Left lung (tissue), 10 donors: ENCODE results near the gene PDE11A. TPM values are rescaled to one million over a fixed set of nuclear protein-coding genes. Genes with fewer than 3 reads are reported as not detected.
"Not testable (repeated sequence)": the region's sequence is repeated elsewhere in the genome, so short reads cannot be mapped to it uniquely, and the experiment has no call there.

Source experiments
- ATAC-seq: fragments of 200-7000 bp; cut with Tn5 transposase; one replicate; pipeline ENCODE4 v1.9.1; 2020; ENCODE audit warnings: moderate library complexity
- DNase-seq, 4 donors: peaks; one replicate each; pipeline ENCODE4 v3.0.0-alpha.2; 2013 to 2020
- H3K27ac ChIP-seq, 2 donors: fragments of 200-600 bp; sonication (generic) in 1 of 2; one replicate each; pipeline versions ENCODE4 v1.5.0 to v1.8.0; 2020 to 2021
- H3K27me3 ChIP-seq, 2 donors: fragments of 200-600 bp; sonication (generic) in 1 of 2; one replicate each; pipeline versions ENCODE4 v1.5.0 to v1.8.0; 2020 to 2021
- H3K36me3 ChIP-seq, 2 donors: fragments of 200-600 bp; sonication (generic) in 1 of 2; one replicate each; pipeline versions ENCODE4 v1.5.0 to v1.8.0; 2020 to 2021
- H3K4me1 ChIP-seq, 2 donors: fragments of 200-600 bp; one replicate each; pipeline ENCODE4 v1.8.0; 2021
- H3K4me3 ChIP-seq, 2 donors: fragments of 200-600 bp; sonication (generic) in 1 of 2; one replicate each; pipeline versions ENCODE4 v1.5.0 to v1.8.0; 2020 to 2021; ENCODE audit warnings: mild to moderate bottlenecking in 1 of 2
- H3K9me3 ChIP-seq, 2 donors: fragments of 200-600 bp; sonication (generic) in 1 of 2; one replicate each; pipeline versions ENCODE4 v1.5.0 to v1.8.0; 2020 to 2021
- intact Hi-C, 2 donors: fragments of 100-400 bp; cut with DNase I; formaldehyde crosslinking; loops; one replicate each; pipeline versions ENCODE4 v1.11.2 to v1.14.2; 2022
- polyA plus RNA-seq, 6 donors: library from polyadenylated mRNA; unstranded; fragments of 120-200 nt; gene quantifications; one replicate each; pipeline ENCODE4 v1.2.1, GENCODE V29; 2013; ENCODE audit not compliant: insufficient read length in 6 of 6
- total RNA-seq, 2 donors: library from RNA; stranded (reverse); fragmentation: NEBNext Ultra II Directional; extraction: Animal tissue kit (Norgen Biotek cat#: 25700); gene quantifications; one replicate each; pipeline ENCODE4 v1.2.1, GENCODE V29; 2021
- TF ChIP-seq, protein P1 (sequence below), 2 donors: fragments of 200-600 bp; sonication (generic) in 1 of 2; IDR thresholded peaks; one replicate each; pipeline versions ENCODE4 v1.5.0 to v1.8.0; 2021; ENCODE audit warnings: antibody characterized with exemption in 2 of 2
- donor health status: DM: no; HTN: yes; CAD: no.
- donor health status: DM: no; HTN: no; CAD: no.

The PDE11A gene
- total and polyA plus RNA-seq, 8 donors = 0.24 to 0.73 (median 0.35) TPM

DNA sequence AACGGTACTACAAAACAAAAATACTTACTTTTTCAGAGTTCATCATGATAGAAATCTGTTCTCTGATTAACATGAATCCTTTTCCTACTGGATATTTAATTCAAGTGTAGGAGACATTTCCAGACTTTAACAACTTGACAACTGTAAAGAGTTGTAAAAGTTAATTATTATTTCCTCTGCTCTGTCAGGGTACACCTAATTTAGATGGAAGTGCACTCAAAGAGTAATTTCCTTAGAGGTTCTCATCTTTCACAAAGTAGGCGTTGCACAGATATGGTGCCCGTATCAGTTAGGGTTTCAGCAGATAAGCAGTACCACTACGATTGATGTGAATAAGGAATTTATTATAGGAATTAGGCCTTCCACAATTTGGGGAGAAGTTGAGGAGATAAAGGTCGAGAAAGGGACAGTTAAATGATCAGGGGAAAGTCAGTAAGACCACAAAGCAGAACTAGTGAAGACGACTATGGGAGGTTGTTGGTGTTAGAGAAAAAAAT is 16.2 kb upstream of the PDE11A start:
- DNase-seq = no peak
- ATAC-seq = peak; percentile 41
- TF ChIP-seq, protein P1, sequence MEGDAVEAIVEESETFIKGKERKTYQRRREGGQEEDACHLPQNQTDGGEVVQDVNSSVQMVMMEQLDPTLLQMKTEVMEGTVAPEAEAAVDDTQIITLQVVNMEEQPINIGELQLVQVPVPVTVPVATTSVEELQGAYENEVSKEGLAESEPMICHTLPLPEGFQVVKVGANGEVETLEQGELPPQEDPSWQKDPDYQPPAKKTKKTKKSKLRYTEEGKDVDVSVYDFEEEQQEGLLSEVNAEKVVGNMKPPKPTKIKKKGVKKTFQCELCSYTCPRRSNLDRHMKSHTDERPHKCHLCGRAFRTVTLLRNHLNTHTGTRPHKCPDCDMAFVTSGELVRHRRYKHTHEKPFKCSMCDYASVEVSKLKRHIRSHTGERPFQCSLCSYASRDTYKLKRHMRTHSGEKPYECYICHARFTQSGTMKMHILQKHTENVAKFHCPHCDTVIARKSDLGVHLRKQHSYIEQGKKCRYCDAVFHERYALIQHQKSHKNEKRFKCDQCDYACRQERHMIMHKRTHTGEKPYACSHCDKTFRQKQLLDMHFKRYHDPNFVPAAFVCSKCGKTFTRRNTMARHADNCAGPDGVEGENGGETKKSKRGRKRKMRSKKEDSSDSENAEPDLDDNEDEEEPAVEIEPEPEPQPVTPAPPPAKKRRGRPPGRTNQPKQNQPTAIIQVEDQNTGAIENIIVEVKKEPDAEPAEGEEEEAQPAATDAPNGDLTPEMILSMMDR (IDR thresholded peaks at IDR 0.05) = no peak
- Histone ChIP-seq H3K9me3 (no peaks in the 10 kb centered on the region), H3K4me3 (no peak overlapping the region), H3K4me1 (no peaks in the 10 kb centered on the region), H3K27me3 (no peaks in the 10 kb centered on the region), H3K27ac (no peak overlapping the region), H3K36me3 (no peaks in the 10 kb centered on the region)
- intact Hi-C loops = no loop called here

DNA sequence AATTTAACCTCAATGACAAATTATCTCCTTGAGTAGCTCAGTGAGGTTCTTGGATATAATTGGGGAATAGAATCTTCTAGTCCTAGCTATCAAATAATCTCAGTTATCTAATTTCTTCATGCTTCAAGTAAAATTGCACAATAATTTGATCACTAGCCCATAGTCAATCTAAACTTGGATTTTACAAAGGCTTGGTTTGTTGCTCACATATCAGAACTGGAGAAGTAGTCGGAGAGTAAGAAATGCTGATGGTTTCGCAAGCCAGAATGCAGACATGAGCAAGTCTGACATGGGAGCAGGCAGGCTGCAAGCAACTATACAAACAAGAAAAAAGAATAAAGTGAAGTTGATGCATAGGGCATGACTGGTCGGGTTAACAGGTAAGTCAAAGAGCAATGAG is 11.7 kb upstream of the PDE11A start:
- no peak overlapping the region for H3K27ac ChIP-seq
- intact Hi-C loops = no loop called here
- ATAC-seq (no peak), DNase-seq (no peak)
- no peaks in the 10 kb centered on the region for H3K27me3 ChIP-seq
- H3K4me1 ChIP-seq = no peaks in the 10 kb centered on the region
- H3K36me3 ChIP-seq = no peaks in the 10 kb centered on the region
- H3K9me3 ChIP-seq = peaks cover 0 to 6% of the 10 kb centered on the region in 2 donors
- no peak overlapping the region for H3K4me3 ChIP-seq
- TF ChIP-seq, protein P1 (IDR thresholded peaks at IDR 0.05) = no peak

DNA sequence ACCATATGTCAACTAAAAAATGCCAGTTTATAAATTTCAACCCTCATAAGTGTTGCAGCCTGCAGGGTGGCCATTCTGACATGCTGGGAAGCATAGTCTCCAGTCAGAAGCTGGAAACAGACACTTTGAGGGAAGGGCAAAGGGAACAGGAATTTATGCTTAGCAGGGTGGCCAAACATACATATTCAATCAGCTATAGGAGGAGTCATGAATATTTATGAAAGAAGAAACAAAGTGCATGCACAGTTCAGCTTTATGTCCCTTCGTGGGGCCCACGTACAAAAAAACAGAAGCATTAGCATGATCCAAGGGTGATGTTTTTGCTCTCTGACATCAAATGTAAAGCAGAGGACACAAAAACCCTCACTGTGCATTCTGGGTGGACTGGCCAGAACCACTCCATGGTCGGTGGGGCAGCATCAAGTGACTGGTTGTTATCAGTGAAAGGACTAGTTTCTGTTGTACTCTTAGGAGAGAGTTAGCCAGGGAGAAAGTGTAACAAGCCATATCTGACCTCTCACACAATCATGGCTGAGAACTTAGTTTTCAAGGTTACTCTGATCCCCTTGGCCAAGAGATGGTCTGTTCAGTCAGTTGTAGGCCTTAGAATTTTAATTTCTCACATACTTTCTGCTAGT is 9.9 kb upstream of the PDE11A start:
- peaks cover 0 to 8% of the 10 kb centered on the region in 2 donors for H3K9me3 ChIP-seq
- DNase-seq (no peak), ATAC-seq (no peak)
- no peak overlapping the region for H3K4me3 ChIP-seq
- TF ChIP-seq, protein P1 (IDR thresholded peaks at IDR 0.05) = no peak
- no peaks in the 10 kb centered on the region for H3K36me3 ChIP-seq
- H3K4me1 ChIP-seq = no peaks in the 10 kb centered on the region
- intact Hi-C loops = no loop called here
- H3K27ac ChIP-seq = no peak overlapping the region
- H3K27me3 ChIP-seq = no peaks in the 10 kb centered on the region

DNA sequence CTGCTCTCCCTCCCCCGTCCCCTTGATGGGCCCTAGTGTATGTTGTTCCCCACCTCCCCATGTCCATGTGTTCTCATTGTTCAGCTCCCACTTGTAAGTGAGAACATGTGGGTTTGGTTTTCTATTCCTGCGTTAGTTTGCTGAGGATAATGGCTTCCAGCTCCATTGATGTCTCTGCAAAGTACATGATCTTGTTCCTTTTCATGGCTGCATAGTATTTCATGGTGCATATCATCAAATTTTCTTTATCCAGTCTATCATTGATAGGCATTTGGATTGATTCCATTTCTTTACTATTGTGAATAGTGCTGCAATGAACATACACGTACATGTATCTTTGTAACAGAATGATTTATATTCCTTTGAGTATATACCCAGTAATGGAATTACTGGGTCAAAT is 6.7 kb upstream of the PDE11A start:
- H3K27ac ChIP-seq, H3K36me3 ChIP-seq, DNase-seq, intact Hi-C loops, H3K9me3 ChIP-seq, H3K4me1 ChIP-seq, H3K27me3 ChIP-seq, ATAC-seq, H3K4me3 ChIP-seq: not testable (repeated sequence)

GRCh38 chr2:178076130-178076529 is 3.6 kb upstream of the PDE11A start:
- ATAC-seq (no peak), DNase-seq (no peak)
- Histone ChIP-seq H3K4me3 (no peak overlapping the region), H3K36me3 (no peaks in the 10 kb centered on the region), H3K27me3 (peaks cover 0 to 41% of the 10 kb centered on the region in 2 donors), H3K27ac (no peak overlapping the region), H3K9me3 (peaks cover 0 to 8% of the 10 kb centered on the region in 2 donors), H3K4me1 (peaks cover 0 to 13% of the 10 kb centered on the region in 2 donors)
- TF ChIP-seq, protein P1 (IDR thresholded peaks at IDR 0.05) = no peak
- intact Hi-C loops = no loop called here

GRCh38 chr2:178075006-178075326 is 2.4 kb upstream of the PDE11A start:
- intact Hi-C loops = no loop called here
- Histone ChIP-seq H3K27ac (no peak overlapping the region), H3K27me3 (peaks cover 3 to 45% of the 10 kb centered on the region in 2 donors), H3K36me3 (no peaks in the 10 kb centered on the region), H3K9me3 (peaks cover 0 to 6% of the 10 kb centered on the region in 2 donors), H3K4me3 (no peak overlapping the region), H3K4me1 (peaks cover 0 to 13% of the 10 kb centered on the region in 2 donors)
- no peak for ATAC-seq
- TF ChIP-seq, protein P1 (IDR thresholded peaks at IDR 0.05) = no peak
- no peak for DNase-seq
